WERI-Rb-1 (cell line): ENCODE results near the gene CCRL2.
"Not testable (repeated sequence)": the region's sequence is repeated elsewhere in the genome, so short reads cannot be mapped to it uniquely, and the experiment has no call there.

Experiments
- DNase-seq: peaks from one replicate; pipeline ENCODE4 v3.0.0-alpha.2; 2020
- H3K27ac ChIP-seq: fragments of 250-450 bp; sonication (Bioruptor Pico); 2 replicates; pipeline ENCODE4 v1.5.1; 2020; ENCODE audit warnings: mild to moderate bottlenecking, moderate library complexity
- H3K27me3 ChIP-seq: fragments of 250-450 bp; sonication (Bioruptor Pico); 2 replicates; pipeline ENCODE4 v1.5.1; 2021; ENCODE audit warnings: mild to moderate bottlenecking, low read depth, moderate library complexity; ENCODE audit not compliant: insufficient read depth, severe bottlenecking
- H3K36me3 ChIP-seq: fragments of 250-450 bp; sonication (Bioruptor Pico); 2 replicates; pipeline ENCODE4 v1.5.1; 2020; ENCODE audit warnings: mild to moderate bottlenecking, moderate library complexity
- H3K4me3 ChIP-seq: 2 replicates; pipeline ENCODE4 v1.5.1; 2011; ENCODE audit warnings: low read depth, mild to moderate bottlenecking, control low read depth, low read length
- H3K9me3 ChIP-seq: fragments of 250-450 bp; sonication (Bioruptor Pico); 2 replicates; pipeline ENCODE4 v1.5.1; 2021; ENCODE audit warnings: mild to moderate bottlenecking, moderate library complexity; ENCODE audit not compliant: severe bottlenecking
- TF ChIP-seq, protein P1 (sequence below): IDR thresholded peaks from 2 replicates; pipeline ENCODE4 v1.5.1; 2011; ENCODE audit warnings: low read depth, mild to moderate bottlenecking, control low read depth, inconsistent platforms, low read length

The CCRL2 gene

DNA sequence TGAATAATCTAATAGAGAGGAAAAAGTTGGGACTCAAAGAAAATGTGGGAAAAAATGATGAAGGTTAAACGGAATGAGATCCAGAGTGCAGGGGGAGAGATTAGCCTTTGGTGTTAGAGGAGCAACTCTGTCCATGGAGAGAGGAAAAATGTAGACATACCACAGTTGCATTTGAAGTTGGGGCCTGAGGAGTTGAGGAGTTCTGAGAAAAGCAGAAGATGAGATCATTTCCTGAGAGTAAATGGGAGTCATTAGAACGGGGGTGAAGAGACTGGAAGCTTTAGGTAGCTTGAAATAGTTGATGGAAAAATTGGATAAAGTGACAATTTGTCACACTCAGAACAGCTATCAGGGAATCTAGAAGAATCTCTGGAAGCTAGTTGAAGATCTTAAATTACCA, 7.5 kb upstream of the CCRL2 start:
- H3K4me3 ChIP-seq = no peak overlapping the region
- no peaks in the 10 kb centered on the region for H3K36me3 ChIP-seq
- H3K27me3 ChIP-seq = peaks cover 76% of the 10 kb centered on the region
- no peaks in the 10 kb centered on the region for H3K9me3 ChIP-seq
- TF ChIP-seq, protein P1, sequence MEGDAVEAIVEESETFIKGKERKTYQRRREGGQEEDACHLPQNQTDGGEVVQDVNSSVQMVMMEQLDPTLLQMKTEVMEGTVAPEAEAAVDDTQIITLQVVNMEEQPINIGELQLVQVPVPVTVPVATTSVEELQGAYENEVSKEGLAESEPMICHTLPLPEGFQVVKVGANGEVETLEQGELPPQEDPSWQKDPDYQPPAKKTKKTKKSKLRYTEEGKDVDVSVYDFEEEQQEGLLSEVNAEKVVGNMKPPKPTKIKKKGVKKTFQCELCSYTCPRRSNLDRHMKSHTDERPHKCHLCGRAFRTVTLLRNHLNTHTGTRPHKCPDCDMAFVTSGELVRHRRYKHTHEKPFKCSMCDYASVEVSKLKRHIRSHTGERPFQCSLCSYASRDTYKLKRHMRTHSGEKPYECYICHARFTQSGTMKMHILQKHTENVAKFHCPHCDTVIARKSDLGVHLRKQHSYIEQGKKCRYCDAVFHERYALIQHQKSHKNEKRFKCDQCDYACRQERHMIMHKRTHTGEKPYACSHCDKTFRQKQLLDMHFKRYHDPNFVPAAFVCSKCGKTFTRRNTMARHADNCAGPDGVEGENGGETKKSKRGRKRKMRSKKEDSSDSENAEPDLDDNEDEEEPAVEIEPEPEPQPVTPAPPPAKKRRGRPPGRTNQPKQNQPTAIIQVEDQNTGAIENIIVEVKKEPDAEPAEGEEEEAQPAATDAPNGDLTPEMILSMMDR = no peak
- no peak overlapping the region for H3K27ac ChIP-seq
- no peak for DNase-seq

DNA sequence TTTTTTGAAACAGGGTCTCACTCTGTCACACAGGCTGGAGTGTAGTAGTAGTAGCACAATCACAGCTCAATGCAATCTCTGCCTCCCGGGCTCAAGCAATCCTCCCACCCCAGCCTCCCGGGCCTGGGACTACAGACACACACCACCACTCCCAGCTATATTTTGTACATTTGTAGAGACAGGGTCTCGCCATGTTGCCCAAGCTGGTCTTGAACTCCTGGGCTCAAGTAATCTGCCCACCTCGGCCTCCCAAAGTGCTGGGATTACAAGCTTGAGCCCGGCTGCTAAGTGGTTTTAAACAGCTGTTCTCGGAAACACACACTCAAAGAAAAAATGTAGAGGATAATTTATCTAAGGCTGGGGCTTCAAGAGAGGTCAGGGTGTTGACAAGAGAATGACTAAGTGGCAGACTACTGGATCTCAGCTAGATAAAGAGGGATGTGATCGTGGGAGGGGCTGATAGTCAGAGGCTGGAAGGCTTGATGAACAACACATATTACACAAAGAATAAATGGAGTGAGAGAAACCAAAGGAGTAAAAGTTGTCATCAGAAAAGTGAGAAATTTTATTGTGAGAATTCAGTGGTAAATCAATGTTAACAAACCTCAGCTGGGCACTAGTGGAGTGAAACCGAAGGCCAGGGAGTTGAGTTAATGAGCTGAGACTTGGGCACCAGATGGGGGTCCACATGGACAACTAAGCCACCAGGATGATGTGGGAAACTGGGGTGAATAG, 6.9 kb upstream of the CCRL2 start:
- Histone ChIP-seq H3K27ac (no peak overlapping the region), H3K4me3 (no peak overlapping the region), H3K9me3 (no peaks in the 10 kb centered on the region), H3K27me3 (peaks cover 77% of the 10 kb centered on the region), H3K36me3 (no peaks in the 10 kb centered on the region)
- no peak for DNase-seq
- TF ChIP-seq, protein P1 = no peak

DNA sequence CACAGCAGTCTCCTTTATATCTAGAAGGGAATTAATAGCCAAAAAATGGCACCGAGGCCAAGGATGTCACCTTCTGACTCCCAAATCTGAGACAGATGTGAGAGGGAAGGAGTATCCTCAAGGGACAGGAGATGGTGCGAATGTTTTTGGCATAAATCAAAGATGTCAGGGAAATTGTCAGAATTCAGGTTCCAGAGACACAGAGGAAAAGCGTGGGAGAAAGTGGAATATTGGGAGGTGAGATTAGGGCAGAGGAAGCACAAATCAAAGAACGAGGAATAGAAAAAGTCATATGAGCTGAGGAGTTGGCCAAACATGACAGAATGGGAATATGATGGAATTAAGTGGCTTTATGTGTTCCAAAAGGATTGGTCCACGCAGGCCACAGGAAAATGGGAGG, 6.2 kb upstream of the CCRL2 start:
- H3K4me3 ChIP-seq = no peak overlapping the region
- H3K9me3 ChIP-seq = no peaks in the 10 kb centered on the region
- no peak overlapping the region for H3K27ac ChIP-seq
- DNase-seq = no peak
- peaks cover 74% of the 10 kb centered on the region for H3K27me3 ChIP-seq
- TF ChIP-seq, protein P1 = no peak
- H3K36me3 ChIP-seq = no peaks in the 10 kb centered on the region

DNA sequence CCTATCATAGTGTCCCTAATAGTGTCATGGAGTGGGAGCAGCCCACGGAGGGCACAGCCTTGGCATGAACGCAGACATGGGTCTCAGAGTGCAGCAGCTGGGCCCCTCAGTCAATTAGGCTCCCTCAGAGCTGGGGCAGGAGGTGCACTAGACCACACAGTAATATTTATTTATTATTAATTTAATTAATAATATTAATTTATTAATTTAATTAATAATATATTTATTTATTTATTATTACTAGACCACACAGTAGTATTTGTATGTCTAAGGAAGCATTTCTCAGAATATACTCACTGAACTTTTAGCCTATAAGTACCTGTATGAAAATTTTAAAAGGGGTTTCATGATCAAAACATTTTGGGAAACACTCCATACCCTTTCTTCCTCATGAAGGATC, 5.5 kb upstream of the CCRL2 start:
- Histone ChIP-seq H3K27ac (no peak overlapping the region), H3K4me3 (no peak overlapping the region), H3K9me3 (no peaks in the 10 kb centered on the region), H3K27me3 (peaks cover 68% of the 10 kb centered on the region), H3K36me3 (no peaks in the 10 kb centered on the region)
- TF ChIP-seq, protein P1 = no peak
- no peak for DNase-seq

DNA sequence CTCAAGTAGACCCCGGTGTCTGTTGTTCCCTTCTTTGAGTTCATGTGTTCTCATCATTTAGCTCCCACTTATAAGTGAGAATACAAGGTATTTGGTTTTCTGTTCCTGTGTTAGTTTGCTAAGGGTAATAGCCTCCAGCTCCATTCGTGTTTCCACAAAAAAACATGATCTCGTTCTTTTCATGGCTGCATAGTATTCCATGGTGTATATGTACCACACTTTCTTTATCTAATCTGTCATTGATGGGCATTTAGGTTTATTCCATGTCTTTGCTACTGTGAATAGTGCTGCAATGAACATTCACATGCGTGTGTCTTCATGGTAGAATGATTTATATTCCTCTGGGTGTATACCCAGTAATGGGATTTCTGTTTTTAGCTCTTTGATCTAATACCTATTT, 4.2 kb upstream of the CCRL2 start:
- not testable (repeated sequence) for DNase-seq, H3K9me3 ChIP-seq, H3K4me3 ChIP-seq, H3K27ac ChIP-seq, H3K36me3 ChIP-seq
- H3K27me3 ChIP-seq = peaks cover 68% of the 10 kb centered on the region

DNA sequence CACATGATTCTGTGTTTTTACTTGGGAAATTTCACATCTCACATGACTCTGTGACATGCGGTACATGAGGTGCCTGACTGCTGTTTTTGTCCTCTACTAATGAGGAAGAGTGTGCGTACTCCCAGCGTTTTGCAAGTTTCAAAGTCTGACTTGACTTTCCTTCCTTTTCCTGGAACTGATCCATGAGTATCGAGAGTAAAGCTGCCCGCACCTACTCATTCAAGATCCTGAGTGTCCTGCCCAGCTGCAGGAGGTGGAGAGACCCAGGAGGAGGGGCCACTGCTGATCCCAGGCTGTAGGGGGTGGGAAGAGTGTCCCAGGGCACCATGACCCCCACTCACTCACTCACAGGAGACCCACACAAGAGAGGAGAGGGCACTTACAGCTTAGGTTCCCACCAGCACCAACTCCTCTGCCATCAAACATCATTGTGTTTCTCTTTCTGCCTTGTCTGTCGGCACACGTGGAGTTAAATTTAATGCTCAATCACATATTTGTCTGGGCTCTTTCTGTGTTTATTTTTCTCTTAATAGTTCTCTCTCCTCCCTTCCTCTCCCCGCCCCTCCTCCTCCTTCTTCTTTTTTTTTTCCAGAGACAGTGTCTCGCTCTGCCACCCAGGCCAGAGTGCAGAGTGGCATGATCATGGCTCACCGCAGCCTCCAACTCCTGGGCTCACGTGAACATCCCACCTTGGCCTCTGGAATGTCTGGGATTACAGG, 1.6 kb upstream of the CCRL2 start:
- Histone ChIP-seq H3K4me3 (no peak overlapping the region), H3K36me3 (no peaks in the 10 kb centered on the region), H3K27me3 (peaks cover 78% of the 10 kb centered on the region), H3K9me3 (no peaks in the 10 kb centered on the region), H3K27ac (no peak overlapping the region)
- DNase-seq = no peak
- TF ChIP-seq, protein P1 = no peak
